Esophagus muscularis mucosa (tissue), 3 donors: ENCODE results near the gene NISCH.

Experiments used
- CTCF ChIP-seq, 3 experiments: fragments of 200-600 bp in 2 of 3; fragments of 450-650 bp in 1 of 3; sonication (generic) in 2 of 3; IDR thresholded peaks; one replicate each; pipeline ENCODE4 v1.5.1; 2017 to 2019; ENCODE audit warnings: antibody characterized with exemption in 3 of 3, mild to moderate bottlenecking in 2 of 3, moderate library complexity in 1 of 3
- EP300 ChIP-seq: sonication (generic); formaldehyde crosslinking; IDR thresholded peaks from one replicate; pipeline ENCODE4 v1.6.1; 2017; ENCODE audit warnings: antibody characterized with exemption

GRCh38 chr3:52472239-52473000 lies 17.0 kb downstream of the NISCH start:
- TF ChIP-seq CTCF (IDR thresholded peaks at IDR 0.05), result no peak
- TF ChIP-seq EP300, result no peak
